GM12878 (cell line): ENCODE results near the gene STARD10.

ENCODE experiments used
- EP300 ChIP-seq, 2 experiments: fragments of 150-350 bp in 1 of 2; IDR thresholded peaks; 2 replicates each; pipeline ENCODE4 v1.6.1; 2011 to 2012; ENCODE audit warnings: low read depth in 2 of 2, low read length in 2 of 2, borderline replicate concordance in 1 of 2, improper control_type of control experiment in 1 of 2, inconsistent platforms in 1 of 2; ENCODE audit not compliant: control insufficient read depth in 1 of 2
- ESRRA ChIP-seq: IDR thresholded peaks from 2 replicates; pipeline ENCODE4 v1.6.1; 2012; ENCODE audit warnings: mild to moderate bottlenecking, low read length, improper control_type of control experiment
- HDAC2 ChIP-seq: fragments of 200-600 bp; sonication (generic); IDR thresholded peaks from 2 replicates; pipeline ENCODE4 v1.6.1; 2017
- NR2C1 ChIP-seq: fragments of 450-650 bp; IDR thresholded peaks from 2 replicates; pipeline ENCODE4 v1.6.1; 2017; ENCODE audit warnings: antibody characterized with exemption, mild to moderate bottlenecking, moderate library complexity
- POLR2AphosphoS5 ChIP-seq: IDR thresholded peaks from 2 replicates; pipeline ENCODE4 v1.6.1; 2011; ENCODE audit warnings: mild to moderate bottlenecking, low read length, inconsistent platforms
- RAD21 ChIP-seq: IDR thresholded peaks from 2 replicates; pipeline ENCODE4 v1.6.1; 2011; ENCODE audit warnings: mild to moderate bottlenecking, low read depth, low read length, moderate library complexity; ENCODE audit not compliant: insufficient read depth
- RBBP5 ChIP-seq: fragments of 200-600 bp; sonication (generic); conservative IDR thresholded peaks from 2 replicates; pipeline ENCODE4 v1.6.1; 2016
- SMC3 ChIP-seq: IDR thresholded peaks from 2 replicates; pipeline ENCODE4 v1.6.1; 2011; ENCODE audit warnings: low read length, improper control_type of control experiment, borderline replicate concordance
- ZBTB33 ChIP-seq: fragments of 450-650 bp; IDR thresholded peaks from 2 replicates; pipeline ENCODE4 v1.6.1; 2017; ENCODE audit warnings: mild to moderate bottlenecking
- ZNF384 ChIP-seq: IDR thresholded peaks from 2 replicates; pipeline ENCODE4 v1.6.1; 2012; ENCODE audit warnings: low read depth, mild to moderate bottlenecking, low read length, improper control_type of control experiment, borderline replicate concordance
- TF ChIP-seq, protein P1 (sequence below): fragments of 450-650 bp; IDR thresholded peaks from 2 replicates; pipeline ENCODE4 v1.6.1; 2016; ENCODE audit warnings: mild to moderate bottlenecking, moderate library complexity, borderline replicate concordance
- TF ChIP-seq, protein P2 (sequence below), 3 experiments: IDR thresholded peaks in 2 of 3; conservative IDR thresholded peaks in 1 of 3; 2 replicates each; pipeline ENCODE4 v1.5.1; 2011; ENCODE audit warnings: low read depth in 3 of 3, low read length in 3 of 3, mild to moderate bottlenecking in 3 of 3, control low read depth in 2 of 3, moderate library complexity in 2 of 3, inconsistent platforms in 1 of 3, mixed read lengths in 1 of 3; ENCODE audit not compliant: control insufficient read depth in 2 of 3, insufficient read depth in 1 of 3; ENCODE audit errors: extremely low read depth in 1 of 3
- TF ChIP-seq, protein P3 (sequence below): IDR thresholded peaks from 2 replicates; pipeline ENCODE4 v1.6.1; 2012; ENCODE audit warnings: mild to moderate bottlenecking, low read depth, low read length

GRCh38 chr11:72767203-72768062 is 26.4 kb downstream of the STARD10 start:
- TF ChIP-seq, protein P1, sequence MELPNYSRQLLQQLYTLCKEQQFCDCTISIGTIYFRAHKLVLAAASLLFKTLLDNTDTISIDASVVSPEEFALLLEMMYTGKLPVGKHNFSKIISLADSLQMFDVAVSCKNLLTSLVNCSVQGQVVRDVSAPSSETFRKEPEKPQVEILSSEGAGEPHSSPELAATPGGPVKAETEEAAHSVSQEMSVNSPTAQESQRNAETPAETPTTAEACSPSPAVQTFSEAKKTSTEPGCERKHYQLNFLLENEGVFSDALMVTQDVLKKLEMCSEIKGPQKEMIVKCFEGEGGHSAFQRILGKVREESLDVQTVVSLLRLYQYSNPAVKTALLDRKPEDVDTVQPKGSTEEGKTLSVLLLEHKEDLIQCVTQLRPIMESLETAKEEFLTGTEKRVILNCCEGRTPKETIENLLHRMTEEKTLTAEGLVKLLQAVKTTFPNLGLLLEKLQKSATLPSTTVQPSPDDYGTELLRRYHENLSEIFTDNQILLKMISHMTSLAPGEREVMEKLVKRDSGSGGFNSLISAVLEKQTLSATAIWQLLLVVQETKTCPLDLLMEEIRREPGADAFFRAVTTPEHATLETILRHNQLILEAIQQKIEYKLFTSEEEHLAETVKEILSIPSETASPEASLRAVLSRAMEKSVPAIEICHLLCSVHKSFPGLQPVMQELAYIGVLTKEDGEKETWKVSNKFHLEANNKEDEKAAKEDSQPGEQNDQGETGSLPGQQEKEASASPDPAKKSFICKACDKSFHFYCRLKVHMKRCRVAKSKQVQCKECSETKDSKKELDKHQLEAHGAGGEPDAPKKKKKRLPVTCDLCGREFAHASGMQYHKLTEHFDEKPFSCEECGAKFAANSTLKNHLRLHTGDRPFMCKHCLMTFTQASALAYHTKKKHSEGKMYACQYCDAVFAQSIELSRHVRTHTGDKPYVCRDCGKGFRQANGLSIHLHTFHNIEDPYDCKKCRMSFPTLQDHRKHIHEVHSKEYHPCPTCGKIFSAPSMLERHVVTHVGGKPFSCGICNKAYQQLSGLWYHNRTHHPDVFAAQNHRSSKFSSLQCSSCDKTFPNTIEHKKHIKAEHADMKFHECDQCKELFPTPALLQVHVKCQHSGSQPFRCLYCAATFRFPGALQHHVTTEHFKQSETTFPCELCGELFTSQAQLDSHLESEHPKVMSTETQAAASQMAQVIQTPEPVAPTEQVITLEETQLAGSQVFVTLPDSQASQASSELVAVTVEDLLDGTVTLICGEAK, result no peak
- TF ChIP-seq RAD21 (no peak), NR2C1 (no peak), HDAC2 (no peak), EP300 (IDR thresholded peaks at IDR 0.05; ENCODE audit: borderline replicate concordance in 1 of 2, control insufficient read depth in 1 of 2, low read depth in 2 of 2, low read length in 2 of 2) (no peak), SMC3 (no peak), ZNF384 (no peak), ZBTB33 (no peak), RBBP5 (no peak), POLR2AphosphoS5 (no peak), ESRRA (no peak)
- TF ChIP-seq, protein P2, sequence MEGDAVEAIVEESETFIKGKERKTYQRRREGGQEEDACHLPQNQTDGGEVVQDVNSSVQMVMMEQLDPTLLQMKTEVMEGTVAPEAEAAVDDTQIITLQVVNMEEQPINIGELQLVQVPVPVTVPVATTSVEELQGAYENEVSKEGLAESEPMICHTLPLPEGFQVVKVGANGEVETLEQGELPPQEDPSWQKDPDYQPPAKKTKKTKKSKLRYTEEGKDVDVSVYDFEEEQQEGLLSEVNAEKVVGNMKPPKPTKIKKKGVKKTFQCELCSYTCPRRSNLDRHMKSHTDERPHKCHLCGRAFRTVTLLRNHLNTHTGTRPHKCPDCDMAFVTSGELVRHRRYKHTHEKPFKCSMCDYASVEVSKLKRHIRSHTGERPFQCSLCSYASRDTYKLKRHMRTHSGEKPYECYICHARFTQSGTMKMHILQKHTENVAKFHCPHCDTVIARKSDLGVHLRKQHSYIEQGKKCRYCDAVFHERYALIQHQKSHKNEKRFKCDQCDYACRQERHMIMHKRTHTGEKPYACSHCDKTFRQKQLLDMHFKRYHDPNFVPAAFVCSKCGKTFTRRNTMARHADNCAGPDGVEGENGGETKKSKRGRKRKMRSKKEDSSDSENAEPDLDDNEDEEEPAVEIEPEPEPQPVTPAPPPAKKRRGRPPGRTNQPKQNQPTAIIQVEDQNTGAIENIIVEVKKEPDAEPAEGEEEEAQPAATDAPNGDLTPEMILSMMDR (IDR thresholded peaks at IDR 0.05 in 2 of 3, conservative IDR thresholded peaks at IDR 0.05 in 1 of 3; ENCODE audit: control insufficient read depth in 2 of 3, extremely low read depth in 1 of 3, insufficient read depth in 1 of 3, low read depth in 3 of 3, low read length in 3 of 3), result no peak
- TF ChIP-seq, protein P3, sequence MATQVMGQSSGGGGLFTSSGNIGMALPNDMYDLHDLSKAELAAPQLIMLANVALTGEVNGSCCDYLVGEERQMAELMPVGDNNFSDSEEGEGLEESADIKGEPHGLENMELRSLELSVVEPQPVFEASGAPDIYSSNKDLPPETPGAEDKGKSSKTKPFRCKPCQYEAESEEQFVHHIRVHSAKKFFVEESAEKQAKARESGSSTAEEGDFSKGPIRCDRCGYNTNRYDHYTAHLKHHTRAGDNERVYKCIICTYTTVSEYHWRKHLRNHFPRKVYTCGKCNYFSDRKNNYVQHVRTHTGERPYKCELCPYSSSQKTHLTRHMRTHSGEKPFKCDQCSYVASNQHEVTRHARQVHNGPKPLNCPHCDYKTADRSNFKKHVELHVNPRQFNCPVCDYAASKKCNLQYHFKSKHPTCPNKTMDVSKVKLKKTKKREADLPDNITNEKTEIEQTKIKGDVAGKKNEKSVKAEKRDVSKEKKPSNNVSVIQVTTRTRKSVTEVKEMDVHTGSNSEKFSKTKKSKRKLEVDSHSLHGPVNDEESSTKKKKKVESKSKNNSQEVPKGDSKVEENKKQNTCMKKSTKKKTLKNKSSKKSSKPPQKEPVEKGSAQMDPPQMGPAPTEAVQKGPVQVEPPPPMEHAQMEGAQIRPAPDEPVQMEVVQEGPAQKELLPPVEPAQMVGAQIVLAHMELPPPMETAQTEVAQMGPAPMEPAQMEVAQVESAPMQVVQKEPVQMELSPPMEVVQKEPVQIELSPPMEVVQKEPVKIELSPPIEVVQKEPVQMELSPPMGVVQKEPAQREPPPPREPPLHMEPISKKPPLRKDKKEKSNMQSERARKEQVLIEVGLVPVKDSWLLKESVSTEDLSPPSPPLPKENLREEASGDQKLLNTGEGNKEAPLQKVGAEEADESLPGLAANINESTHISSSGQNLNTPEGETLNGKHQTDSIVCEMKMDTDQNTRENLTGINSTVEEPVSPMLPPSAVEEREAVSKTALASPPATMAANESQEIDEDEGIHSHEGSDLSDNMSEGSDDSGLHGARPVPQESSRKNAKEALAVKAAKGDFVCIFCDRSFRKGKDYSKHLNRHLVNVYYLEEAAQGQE, result no peak
